Stimulated activated CD4-positive, alpha-beta T cell treated with anti-CD3 and anti-CD28 coated beads, Interleukin-2, amount 100 ng/mL, for 24 hours (primary cell): ENCODE measurements around the gene KCNQ2.

Experiments
- DNase-seq, 2 donors: peaks; one replicate each; pipeline ENCODE4 v3.0.0-alpha.2; 2020

Gene KCNQ2

GRCh38 chr20:63365601-63366389 is 106.7 kb downstream of the KCNQ2 start:
- DNase-seq = no peak

- DNase-seq = no peak
These were observed 107.5 kb downstream of the KCNQ2 start for GRCh38 chr20:63364801-63365585.

DNA sequence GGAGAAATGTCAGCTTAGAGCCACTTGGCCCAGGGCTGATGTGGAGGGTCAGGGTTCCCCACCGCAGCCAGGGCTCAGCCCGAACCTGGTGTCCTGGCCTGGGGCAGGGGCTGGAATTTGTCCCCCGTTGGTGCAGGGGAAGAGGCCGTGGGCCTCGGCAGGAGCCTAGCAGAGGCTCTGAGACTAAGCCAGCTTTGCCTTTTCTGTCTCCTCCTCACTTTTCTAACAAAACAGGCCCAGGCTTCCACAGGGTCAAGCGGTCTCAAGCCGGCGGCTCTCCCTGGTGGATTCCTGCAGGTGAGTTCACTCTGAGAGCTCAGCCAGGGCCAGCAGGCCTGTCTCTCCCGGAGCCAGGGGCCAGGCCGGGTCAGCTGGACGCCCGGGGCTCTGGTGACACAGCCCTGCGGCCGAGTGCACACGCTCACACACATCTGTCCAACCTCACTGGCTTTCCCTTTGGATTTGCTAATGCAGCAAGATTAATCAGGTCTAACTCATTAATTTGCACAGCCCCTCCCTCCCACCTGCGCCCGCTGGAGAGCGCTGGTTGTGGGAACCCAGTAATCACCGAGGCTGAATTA is 108.4 kb downstream of the KCNQ2 start:
- no peak for DNase-seq

DNA sequence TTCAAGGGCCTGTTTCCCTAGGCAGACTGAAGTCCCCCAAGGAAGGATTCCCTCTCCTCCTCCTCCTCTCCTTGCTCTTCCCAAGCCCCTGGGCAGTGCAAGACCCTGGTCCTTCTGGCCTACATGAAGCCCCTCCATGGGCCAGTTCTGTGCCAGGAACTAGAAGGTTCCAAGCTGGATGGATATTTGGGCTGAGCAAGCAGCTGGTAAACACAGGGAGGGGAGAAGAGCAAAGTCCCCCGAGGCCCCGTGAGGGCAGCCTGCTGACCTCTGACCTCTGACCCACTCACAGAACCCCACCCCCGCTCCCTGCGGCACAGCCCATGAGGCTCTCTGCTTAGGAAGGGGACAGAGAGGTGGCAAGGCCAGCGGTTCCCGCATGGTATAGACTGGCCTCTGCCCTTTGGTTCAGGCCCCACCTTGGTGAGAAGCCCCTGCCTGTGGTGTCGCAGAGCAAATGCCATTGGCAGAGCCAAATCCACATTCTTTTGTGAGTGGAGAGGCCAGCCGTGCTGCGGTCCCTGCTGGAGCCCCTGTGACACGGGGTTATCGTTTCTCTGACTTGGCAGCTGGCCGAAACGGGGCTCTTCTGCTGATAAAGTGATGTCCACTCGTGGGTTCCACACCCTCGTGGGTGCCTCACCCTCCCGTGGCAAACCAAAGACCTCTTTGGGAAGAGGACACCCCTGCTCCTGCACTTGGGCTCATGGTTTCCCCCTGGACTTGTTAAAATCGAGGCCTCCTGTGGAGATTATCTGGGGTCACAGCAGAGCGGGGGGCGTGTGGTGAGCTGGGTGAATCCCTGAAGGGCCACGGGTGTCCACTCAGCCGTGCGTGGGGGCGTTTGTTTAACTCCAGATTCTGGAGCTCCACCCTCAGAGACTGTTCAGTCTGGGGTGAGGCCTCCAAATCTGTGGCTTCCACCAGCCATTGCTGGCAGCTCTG is 109.2 kb downstream of the KCNQ2 start:
- no peak for DNase-seq

DNA sequence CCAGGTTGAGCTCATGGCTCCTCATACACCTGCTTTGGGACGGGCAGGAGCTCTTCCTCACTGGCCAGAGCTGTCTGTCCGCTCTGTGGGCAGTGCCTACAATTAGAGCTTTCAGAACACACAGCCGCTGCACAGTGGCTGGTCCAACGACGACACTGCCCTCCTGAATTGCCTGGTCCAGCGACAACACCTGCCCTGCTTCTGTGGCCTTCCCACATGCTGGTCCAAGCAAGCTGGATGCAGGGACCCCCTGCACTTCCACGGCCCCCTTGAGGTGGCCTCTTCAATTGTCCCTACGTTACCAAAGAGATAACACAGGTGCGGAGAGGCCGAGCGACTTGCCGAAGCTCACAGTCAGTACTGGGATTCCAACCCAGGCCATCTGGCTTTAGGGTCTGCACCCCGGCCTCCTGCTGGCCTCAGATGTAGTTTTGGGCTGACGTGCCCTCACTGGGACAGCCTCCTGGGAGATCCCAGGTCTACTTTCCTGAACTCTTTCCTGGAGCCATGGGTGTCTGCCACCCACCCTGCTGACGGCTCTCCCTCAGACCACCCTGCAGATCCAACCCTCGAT is 109.9 kb downstream of the KCNQ2 start:
- DNase-seq = no peak

GRCh38 chr20:63361519-63362435 is 110.7 kb downstream of the KCNQ2 start:
- DNase-seq = no peak

- DNase-seq = no peak
These were observed 111.5 kb downstream of the KCNQ2 start, which contains the start of gene CHRNA4 for GRCh38 chr20:63360850-63361518. CHRNA4 (minus strand) TSS chr20:63361349; CDS start chr20:63361165, 184 bp downstream.

- DNase-seq = no peak
These were observed 112.3 kb downstream of the KCNQ2 start for GRCh38 chr20:63359937-63360849.

GRCh38 chr20:63359164-63359934 is 113.1 kb downstream of the KCNQ2 start:
- no peak for DNase-seq

DNA sequence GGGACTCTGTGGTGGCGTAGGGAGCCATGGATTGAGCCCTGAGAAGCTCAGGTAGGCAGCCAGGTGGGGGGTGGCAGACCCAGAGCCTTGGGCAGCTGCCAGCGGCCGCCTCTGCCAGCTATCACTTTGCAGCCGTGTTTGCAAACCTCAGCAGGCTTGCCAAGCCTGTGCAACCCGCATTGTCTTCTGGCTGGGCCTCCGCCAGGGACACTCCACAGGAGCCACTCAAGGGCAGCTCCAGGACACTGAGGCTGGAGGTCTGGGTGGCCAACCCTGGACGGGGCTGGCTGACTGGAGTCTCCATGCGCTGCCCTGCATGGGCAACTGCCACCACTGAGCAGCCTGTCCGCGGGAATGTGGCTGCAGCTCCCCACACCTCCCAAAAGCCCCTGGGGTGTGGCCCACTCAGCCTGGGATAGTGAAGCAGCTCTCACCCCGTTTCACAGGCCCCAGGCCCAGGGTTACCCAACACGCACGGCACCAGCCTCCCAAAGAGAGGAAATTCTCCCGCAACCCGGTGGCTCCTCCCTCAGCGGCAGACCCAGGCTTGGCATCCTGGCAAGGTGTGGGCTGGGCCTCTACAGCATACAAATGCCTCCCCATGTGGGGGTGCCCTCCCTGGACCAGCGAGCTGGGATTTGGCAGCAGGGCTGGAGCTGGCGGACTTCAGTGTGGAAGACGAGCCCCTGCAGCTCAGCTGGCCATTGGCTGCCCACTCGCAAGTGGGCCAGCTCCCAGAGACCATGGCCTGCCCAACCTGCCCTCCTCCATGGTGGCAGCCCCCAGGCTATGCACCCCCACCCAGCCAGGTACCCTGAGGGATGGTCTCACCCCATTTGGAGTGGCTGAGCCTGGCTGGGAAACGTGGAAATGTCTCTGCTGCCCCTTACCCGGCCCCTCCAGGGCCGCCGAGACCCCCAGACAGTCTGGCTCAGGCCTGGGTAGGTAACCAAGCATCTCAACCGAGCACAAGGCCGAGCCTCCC is 114.2 kb downstream of the KCNQ2 start:
- no peak for DNase-seq

DNA sequence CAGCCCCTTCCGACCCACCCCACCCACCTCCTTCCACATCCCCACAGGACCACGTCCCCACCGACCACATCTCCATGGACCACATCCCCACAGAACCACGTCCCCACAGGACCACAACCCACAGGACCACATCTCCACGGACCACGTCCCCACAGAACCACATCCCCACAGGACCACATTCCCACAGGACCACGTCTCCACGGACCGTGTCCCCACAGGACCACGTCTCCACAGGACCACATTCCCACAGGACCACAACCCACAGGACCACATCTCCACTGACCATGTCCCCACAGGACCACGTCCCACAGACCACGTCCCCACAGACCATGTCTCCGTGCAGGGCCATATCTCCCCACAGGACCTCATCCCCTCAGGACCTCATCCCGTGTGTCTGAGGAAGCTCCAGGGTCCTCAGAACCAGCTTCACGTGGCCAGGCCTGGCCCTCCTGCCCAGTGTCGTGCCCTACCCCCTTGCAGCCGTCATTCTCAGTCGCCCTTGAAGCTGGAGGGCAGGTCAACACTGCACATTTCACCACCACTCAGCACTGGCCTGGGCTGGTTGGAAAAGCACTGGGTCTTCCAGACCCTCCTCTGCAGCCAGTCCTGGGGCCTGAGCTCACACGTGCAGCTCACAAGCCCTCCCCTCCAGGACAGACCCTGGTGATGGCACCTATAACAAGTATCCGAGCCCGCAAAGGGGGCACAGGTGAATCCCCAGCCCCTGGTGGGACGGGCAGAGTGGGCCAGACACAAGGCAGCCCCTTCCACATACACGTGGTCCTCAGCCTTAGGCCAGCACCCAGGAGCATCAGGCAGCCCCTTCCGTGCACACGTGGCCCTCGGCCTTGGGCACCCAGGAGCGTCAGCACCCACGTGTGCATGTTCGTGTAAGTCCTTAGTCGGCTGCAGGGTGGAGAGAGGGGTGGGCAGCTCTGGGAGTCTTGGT is 115.2 kb downstream of the KCNQ2 start:
- no peak for DNase-seq

GRCh38 chr20:63356511-63356910 is 115.9 kb downstream of the KCNQ2 start:
- DNase-seq = no peak

GRCh38 chr20:63355781-63356295 is 116.6 kb downstream of the KCNQ2 start:
- DNase-seq = no peak

DNA sequence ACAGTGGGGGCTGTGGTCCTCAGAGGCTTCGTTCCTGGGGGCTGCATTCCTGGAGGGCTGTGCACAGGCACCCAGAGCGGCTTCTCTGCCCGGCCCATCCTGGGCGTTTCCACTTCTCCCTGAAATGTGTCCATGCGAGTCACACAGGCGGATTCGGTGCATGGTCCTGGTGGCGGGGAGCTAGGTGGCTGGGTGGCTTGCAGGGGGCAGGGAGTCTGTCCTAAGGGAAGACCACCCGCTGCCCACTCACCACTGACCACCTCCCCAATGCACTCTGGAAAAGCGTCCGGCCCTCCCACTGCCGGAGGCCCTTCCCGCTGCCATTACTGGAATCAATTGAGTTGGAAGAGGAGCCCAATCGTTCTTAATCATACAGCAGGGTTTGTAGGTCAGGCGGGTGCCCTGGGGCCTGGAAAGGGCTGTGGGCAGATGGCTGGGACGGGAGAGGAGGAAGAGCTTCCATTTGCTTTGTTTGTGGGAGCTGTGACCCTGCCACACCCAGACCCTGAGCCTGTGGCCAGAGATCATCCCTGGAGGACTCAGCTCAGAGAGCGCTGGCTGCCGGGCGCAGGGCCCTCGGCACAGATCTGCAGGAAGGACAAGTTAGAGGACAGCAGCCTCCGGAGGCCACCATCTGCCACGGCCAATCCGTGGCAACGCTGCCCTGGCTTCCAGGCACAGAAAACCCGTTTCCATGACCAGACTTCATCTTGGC is 117.7 kb downstream of the KCNQ2 start:
- DNase-seq = no peak

GRCh38 chr20:63352811-63353221 is 119.6 kb downstream of the KCNQ2 start:
- DNase-seq = no peak
